WERI-Rb-1 (cell line): ENCODE data around the gene ALG12.

Experiments
- DNase-seq: peaks from one replicate; pipeline ENCODE4 v3.0.0-alpha.2; 2020
- H3K27ac ChIP-seq: fragments of 250-450 bp; sonication (Bioruptor Pico); 2 replicates; pipeline ENCODE4 v1.5.1; 2020; ENCODE audit warnings: mild to moderate bottlenecking, moderate library complexity
- H3K27me3 ChIP-seq: fragments of 250-450 bp; sonication (Bioruptor Pico); 2 replicates; pipeline ENCODE4 v1.5.1; 2021; ENCODE audit warnings: mild to moderate bottlenecking, low read depth, moderate library complexity; ENCODE audit not compliant: insufficient read depth, severe bottlenecking
- H3K36me3 ChIP-seq: fragments of 250-450 bp; sonication (Bioruptor Pico); 2 replicates; pipeline ENCODE4 v1.5.1; 2020; ENCODE audit warnings: mild to moderate bottlenecking, moderate library complexity
- H3K4me3 ChIP-seq: 2 replicates; pipeline ENCODE4 v1.5.1; 2011; ENCODE audit warnings: low read depth, mild to moderate bottlenecking, control low read depth, low read length
- H3K9me3 ChIP-seq: fragments of 250-450 bp; sonication (Bioruptor Pico); 2 replicates; pipeline ENCODE4 v1.5.1; 2021; ENCODE audit warnings: mild to moderate bottlenecking, moderate library complexity; ENCODE audit not compliant: severe bottlenecking
- CTCF ChIP-seq: IDR thresholded peaks from 2 replicates; pipeline ENCODE4 v1.5.1; 2011; ENCODE audit warnings: low read depth, mild to moderate bottlenecking, control low read depth, inconsistent platforms, low read length

Gene ALG12

GRCh38 chr22:49921508-49922278 lies 3.5 kb upstream of the ALG12 start:
- no peak overlapping the region for H3K27ac ChIP-seq
- DNase-seq, result no peak

GRCh38 chr22:49920859-49921258 lies 2.6 kb upstream of the ALG12 start:
- TF ChIP-seq CTCF, result no peak
- Histone ChIP-seq H3K27me3 (no peaks in the 10 kb centered on the region), H3K27ac (no peak overlapping the region), H3K9me3 (no peaks in the 10 kb centered on the region), H3K4me3 (no peak overlapping the region), H3K36me3 (peaks cover 16% of the 10 kb centered on the region; the same call in 1 of the 2 replicates)
- DNase-seq, result no peak

More at GRCh38 chr22:49921508-49922278, 3.5 kb upstream of the ALG12 start:
- H3K27me3 ChIP-seq, result no peaks in the 10 kb centered on the region
- TF ChIP-seq CTCF, result no peak
- H3K4me3 ChIP-seq, result no peak overlapping the region
- peaks cover 17% of the 10 kb centered on the region; the same call in 1 of the 2 replicates for H3K36me3 ChIP-seq
- H3K9me3 ChIP-seq, result no peaks in the 10 kb centered on the region

- Histone ChIP-seq H3K27ac (peak overlapping the region; percentile 72), H3K9me3 (no peaks in the 10 kb centered on the region), H3K4me3 (peak overlapping the region; percentile 59), H3K36me3 (peaks cover 15% of the 10 kb centered on the region; the same call in 1 of the 2 replicates), H3K27me3 (no peaks in the 10 kb centered on the region)
- DNase-seq, result no peak
- no peak for TF ChIP-seq CTCF
Observed at GRCh38 chr22:49918911-49919881, 958 bp upstream of the ALG12 start.

GRCh38 chr22:49916831-49917230 lies 1.4 kb downstream of the ALG12 start:
- Histone ChIP-seq H3K4me3 (no peak overlapping the region), H3K36me3 (peaks cover 32% of the 10 kb centered on the region), H3K9me3 (no peaks in the 10 kb centered on the region), H3K27ac (no peak overlapping the region), H3K27me3 (no peaks in the 10 kb centered on the region)
- no peak for DNase-seq
- no peak for TF ChIP-seq CTCF

GRCh38 chr22:49915610-49916009 lies 2.6 kb downstream of the ALG12 start:
- Histone ChIP-seq H3K36me3 (peaks cover 26% of the 10 kb centered on the region), H3K27ac (no peak overlapping the region), H3K9me3 (no peaks in the 10 kb centered on the region), H3K4me3 (no peak overlapping the region), H3K27me3 (no peaks in the 10 kb centered on the region)
- DNase-seq, result no peak
- TF ChIP-seq CTCF, result no peak
